GM12801 (cell line): Measurements from ENCODE around the gene AAR2.

ENCODE experiments used
- CTCF ChIP-seq: IDR thresholded peaks from one replicate; pipeline ENCODE4 v1.5.1; 2011; ENCODE audit warnings: control low read depth; ENCODE audit not compliant: insufficient read length; ENCODE audit errors: extremely low read depth

The AAR2 gene

DNA sequence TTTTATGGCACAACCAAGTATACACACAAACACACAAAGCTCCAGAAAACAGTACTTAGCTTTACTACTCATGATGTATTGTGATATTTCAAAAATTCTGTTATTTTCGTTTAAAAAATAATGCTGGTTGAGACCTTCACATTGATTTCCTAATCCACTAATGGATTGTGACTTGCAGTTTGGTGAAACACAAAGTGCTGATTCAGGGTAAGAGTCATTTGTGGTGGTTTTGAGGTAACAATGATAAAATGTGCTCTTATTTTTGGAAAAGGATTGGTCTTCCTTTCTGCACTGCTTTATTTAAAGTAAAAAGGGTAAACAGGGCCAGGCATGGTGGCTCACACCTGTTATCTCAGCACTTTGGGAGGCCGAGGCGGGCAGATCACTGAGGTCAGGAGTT lies 1.9 kb downstream of the AAR2 start:
- TF ChIP-seq CTCF: no peak

- TF ChIP-seq CTCF: no peak
Observed at GRCh38 chr20:36238760-36239159, 2.5 kb downstream of the AAR2 start.

DNA sequence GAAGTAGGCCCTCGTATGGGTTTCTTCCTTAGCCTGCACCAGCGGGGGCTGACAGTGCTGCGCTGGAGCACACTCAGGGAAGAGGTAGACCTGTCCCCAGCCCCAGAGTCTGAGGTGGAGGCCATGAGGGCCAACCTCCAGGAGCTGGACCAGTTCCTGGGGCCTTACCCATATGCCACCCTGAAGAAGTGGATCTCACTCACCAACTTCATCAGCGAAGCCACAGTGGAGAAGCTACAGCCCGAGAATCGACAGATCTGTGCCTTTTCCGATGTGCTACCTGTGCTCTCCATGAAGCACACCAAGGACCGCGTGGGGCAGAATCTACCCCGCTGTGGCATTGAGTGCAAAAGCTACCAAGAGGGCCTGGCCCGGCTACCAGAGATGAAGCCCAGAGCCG lies 3.8 kb downstream of the AAR2 start:
- no peak for TF ChIP-seq CTCF

DNA sequence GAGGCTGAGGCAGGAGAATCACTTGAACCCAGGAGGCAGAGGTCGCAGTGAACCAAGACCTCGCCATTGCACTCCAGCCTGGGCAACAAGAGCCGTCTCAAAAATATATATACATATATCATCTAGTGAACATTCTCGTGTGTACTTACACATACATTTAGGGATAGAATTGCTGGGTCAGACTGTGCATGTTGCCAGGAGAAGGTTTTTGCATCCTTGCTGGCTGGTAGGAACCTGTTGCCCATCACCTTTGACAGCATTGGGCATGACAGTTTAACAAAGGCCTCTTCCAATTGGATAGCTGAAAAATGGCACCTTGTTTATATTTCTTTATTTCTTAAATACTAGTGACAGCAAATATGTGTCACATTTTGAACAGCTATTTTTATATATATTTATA lies 5.4 kb downstream of the AAR2 start:
- no peak for TF ChIP-seq CTCF

DNA sequence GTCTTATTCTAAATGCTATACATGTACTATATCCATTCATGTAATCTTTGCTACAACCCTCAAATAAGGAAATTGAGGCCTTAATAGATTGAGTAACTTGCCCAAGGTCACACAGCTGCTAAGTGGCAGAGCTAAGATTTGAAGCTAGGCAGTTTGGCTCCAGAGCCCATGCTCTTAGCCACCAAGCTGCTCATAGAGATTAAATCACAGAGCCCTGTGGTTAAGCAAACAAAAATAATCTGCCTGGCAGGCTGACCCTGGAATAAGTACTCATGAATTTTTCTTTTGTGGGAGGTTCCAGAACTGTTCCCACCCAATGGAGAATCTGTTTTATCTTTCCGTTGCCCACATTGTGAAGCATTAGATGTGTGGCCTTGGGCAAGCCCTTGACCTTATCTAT lies 7.4 kb downstream of the AAR2 start:
- no peak for TF ChIP-seq CTCF

DNA sequence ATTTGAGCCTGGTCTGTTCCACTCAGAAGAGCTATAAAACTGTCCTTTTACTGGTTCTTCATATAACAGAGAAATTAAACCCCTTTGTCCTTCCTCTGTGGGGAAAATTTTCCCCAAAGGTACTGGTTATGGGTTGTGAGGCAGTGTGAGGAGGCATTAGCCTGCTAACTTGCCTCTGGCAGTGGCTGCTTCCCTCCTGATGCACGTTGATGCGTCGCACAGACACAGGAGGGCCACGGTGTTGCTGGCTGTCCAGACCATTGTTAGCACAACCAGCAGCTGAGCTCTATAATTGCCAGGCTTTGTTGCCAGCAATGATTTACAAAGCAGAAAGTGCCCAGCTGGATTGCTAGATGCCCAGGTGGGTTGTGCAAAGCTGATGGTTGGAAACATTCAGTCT lies 10.1 kb downstream of the AAR2 start:
- TF ChIP-seq CTCF: no peak

DNA sequence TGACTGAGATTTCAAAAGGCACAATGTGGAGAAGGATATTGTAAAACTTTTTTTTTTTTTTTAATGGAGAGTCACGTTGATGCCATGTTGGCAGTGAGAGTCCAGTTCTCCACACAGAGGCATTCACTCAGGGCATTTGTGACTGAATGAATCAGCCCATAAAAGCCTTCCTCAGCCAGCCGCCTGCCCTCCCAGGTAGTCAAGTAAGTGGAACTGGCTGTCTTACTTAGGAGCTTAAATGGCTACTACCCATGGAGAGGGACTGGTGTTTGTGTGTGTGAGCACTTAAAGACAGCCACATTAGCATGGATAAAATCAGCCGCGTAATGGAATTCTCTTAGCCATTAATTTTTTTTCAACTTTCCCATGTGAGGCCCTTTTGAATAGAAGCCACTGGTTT lies 12.6 kb downstream of the AAR2 start:
- TF ChIP-seq CTCF: no peak

- no peak for TF ChIP-seq CTCF
Observed at GRCh38 chr20:36249450-36249849, 13.2 kb downstream of the AAR2 start.
